ENCODE measurements around the gene NEB. TPM values are rescaled to one million over a fixed set of nuclear protein-coding genes. Genes with fewer than 3 reads are reported as not detected.
"Not testable (repeated sequence)": the region's sequence is repeated elsewhere in the genome, so short reads cannot be mapped to it uniquely, and the experiment has no call there.

NEB gene
- total RNA-seq, 4 donors from 2014 or later: 0.60 to 7.0 (median 1.4) TPM

GRCh38 chr2:151596903-151597608 is 137.2 kb downstream of the NEB start:
- intact Hi-C loops (cut with DNase I; ENCODE audit: low total_unique reads); H3K9me3 ChIP-seq; in situ Hi-C loops (cut with MboI; ENCODE audit: low pct_ligation_motif_present in 1 of 4, low pct_unique_long_range_greater_than_20kb in 1 of 4, low sequenced_read_pairs in 3 of 4); H3K27ac ChIP-seq; H3K4me1 ChIP-seq; H3K27me3 ChIP-seq; DNase-seq; H3K4me3 ChIP-seq; H3K36me3 ChIP-seq: not testable (repeated sequence)
- no CpG with 5 or more reads among the region's 4 CpGs for WGBS, 2 donors (ENCODE audit: low coverage in 1 of 2)

GRCh38 chr2:151591908-151592255 is 142.4 kb downstream of the NEB start:
- H3K4me1 ChIP-seq; H3K4me3 ChIP-seq; DNase-seq; H3K9me3 ChIP-seq; intact Hi-C loops (cut with DNase I; ENCODE audit: low total_unique reads); in situ Hi-C loops (cut with MboI; ENCODE audit: low pct_ligation_motif_present in 1 of 4, low pct_unique_long_range_greater_than_20kb in 1 of 4, low sequenced_read_pairs in 3 of 4); H3K27me3 ChIP-seq; H3K27ac ChIP-seq; H3K36me3 ChIP-seq: not testable (repeated sequence)
- 82 to 89% methylated on average over 3 to 4 of the region's 4 CpGs for WGBS, 2 donors (ENCODE audit: low coverage in 1 of 2)

DNA sequence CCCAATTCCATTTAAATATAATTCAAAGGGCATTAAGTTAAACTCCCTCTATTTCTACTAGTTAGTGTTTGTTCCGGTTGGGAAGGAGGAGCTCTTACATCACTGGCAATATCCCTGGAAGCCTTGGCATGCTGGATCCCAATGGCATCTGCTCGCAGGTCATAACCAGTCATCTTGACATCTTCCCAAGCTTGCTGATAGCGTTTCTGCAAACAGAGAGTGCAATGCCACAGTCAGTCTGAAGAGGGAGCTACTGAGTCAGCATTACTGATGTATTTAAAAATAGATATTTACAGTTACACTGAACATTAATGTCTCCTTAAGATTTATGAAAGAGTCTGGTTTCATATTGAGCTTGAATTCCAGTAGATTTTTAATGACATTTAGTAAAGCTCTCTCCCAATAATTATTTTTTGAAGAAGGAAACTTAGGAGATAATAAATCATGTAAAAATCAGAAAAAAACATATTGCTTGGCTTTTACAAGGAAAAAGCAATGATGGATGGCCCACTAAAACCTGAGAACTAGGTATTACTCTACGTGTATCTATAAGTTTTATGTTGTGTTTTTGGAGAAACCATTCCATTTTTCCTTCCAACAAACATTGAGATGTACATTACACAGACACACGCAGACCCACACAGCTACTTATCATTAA is 142.9 kb downstream of the NEB start:
- DNase-seq: not testable (repeated sequence)

GRCh38 chr2:151581300-151581699 is 153.0 kb downstream of the NEB start:
- H3K27me3 ChIP-seq; DNase-seq; H3K27ac ChIP-seq; H3K9me3 ChIP-seq; in situ Hi-C loops (cut with MboI; ENCODE audit: low pct_ligation_motif_present in 1 of 4, low pct_unique_long_range_greater_than_20kb in 1 of 4, low sequenced_read_pairs in 3 of 4); intact Hi-C loops (cut with DNase I; ENCODE audit: low total_unique reads); H3K36me3 ChIP-seq; H3K4me1 ChIP-seq; H3K4me3 ChIP-seq: not testable (repeated sequence)
- WGBS, 2 donors (ENCODE audit: low coverage in 1 of 2): 82% methylated on average over 4 of the region's 5 CpGs; no CpG with 5 or more reads in 1 of the 2 donors

More for the DNA sequence above, 142.9 kb downstream of the NEB start:
- H3K9me3 ChIP-seq; in situ Hi-C loops (cut with MboI; ENCODE audit: low pct_ligation_motif_present in 1 of 4, low pct_unique_long_range_greater_than_20kb in 1 of 4, low sequenced_read_pairs in 3 of 4); H3K4me3 ChIP-seq; H3K4me1 ChIP-seq; intact Hi-C loops (cut with DNase I; ENCODE audit: low total_unique reads); H3K27ac ChIP-seq; H3K27me3 ChIP-seq; H3K36me3 ChIP-seq: not testable (repeated sequence)
- 53 to 71% methylated on average over 2 of the region's 5 CpGs for WGBS, 2 donors (ENCODE audit: low coverage in 1 of 2)
- TF ChIP-seq CTCF (IDR thresholded peaks at IDR 0.05): peak in 2 of 5 experiments; percentile 11 to 38

DNA sequence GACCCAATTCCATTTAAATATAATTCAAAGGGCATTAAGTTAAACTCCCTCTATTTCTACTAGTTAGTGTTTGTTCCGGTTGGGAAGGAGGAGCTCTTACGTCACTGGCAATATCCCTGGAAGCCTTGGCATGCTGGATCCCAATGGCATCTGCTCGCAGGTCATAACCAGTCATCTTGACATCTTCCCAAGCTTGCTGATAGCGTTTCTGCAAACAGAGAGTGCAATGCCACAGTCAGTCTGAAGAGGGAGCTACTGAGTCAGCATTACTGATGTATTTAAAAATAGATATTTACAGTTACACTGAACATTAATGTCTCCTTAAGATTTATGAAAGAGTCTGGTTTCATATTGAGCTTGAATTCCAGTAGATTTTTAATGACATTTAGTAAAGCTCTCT is 153.6 kb downstream of the NEB start:
- in situ Hi-C loops (cut with MboI; ENCODE audit: low pct_ligation_motif_present in 1 of 4, low pct_unique_long_range_greater_than_20kb in 1 of 4, low sequenced_read_pairs in 3 of 4); H3K9me3 ChIP-seq; H3K4me3 ChIP-seq; H3K36me3 ChIP-seq; H3K27me3 ChIP-seq; H3K4me1 ChIP-seq; H3K27ac ChIP-seq; intact Hi-C loops (cut with DNase I; ENCODE audit: low total_unique reads); DNase-seq: not testable (repeated sequence)
- no CpG with 5 or more reads among the region's 4 CpGs for WGBS, 2 donors (ENCODE audit: low coverage in 1 of 2)

DNA sequence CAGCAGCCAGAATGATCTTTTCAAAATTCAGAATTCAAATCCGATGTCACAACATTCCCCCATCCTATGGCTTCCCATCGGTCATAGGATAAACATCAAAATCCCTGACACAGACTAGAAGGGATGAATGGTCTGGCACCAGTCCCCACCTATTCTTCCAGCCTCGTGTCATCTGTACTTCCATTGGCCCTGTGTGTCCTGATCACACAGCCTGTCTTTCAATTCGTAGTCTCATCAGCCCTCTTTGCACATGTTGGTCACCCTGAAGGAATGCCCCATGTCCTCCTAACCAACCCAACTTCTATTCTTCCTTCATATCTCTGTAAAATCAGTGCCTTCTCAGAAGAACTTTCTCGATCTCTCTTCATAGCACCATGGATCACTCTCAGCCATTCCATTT is 157.2 kb downstream of the NEB start:
- intact Hi-C loops (cut with DNase I; ENCODE audit: low total_unique reads): no loop called here

More for the DNA sequence above, 157.2 kb downstream of the NEB start:
- 77 to 83% methylated on average over 5 of the region's 5 CpGs for WGBS, 2 donors (ENCODE audit: low coverage in 1 of 2)
- H3K36me3 ChIP-seq: no peaks in the 10 kb centered on the region
- H3K4me1 ChIP-seq: no peaks in the 10 kb centered on the region
- H3K27ac ChIP-seq: no peak overlapping the region
- H3K9me3 ChIP-seq: no peaks in the 10 kb centered on the region
- no peak overlapping the region for H3K4me3 ChIP-seq
- TF ChIP-seq POLR2AphosphoS5 (IDR thresholded peaks at IDR 0.05) (no peak), EP300 (IDR thresholded peaks at IDR 0.05; ENCODE audit: low read depth) (no peak), CTCF (IDR thresholded peaks at IDR 0.05) (no peak), POLR2A (IDR thresholded peaks at IDR 0.05) (no peak)
- DNase-seq: no peak
- no peaks in the 10 kb centered on the region for H3K27me3 ChIP-seq
- in situ Hi-C loops (cut with MboI; ENCODE audit: low pct_ligation_motif_present in 1 of 4, low pct_unique_long_range_greater_than_20kb in 1 of 4, low sequenced_read_pairs in 3 of 4): no loop called here

All from transverse colon (tissue), 4 donors.